GM12801 (cell line): ENCODE measurements around the gene AKAP1.

Experiments used
- CTCF ChIP-seq: IDR thresholded peaks from one replicate; pipeline ENCODE4 v1.5.1; 2011; ENCODE audit warnings: control low read depth; ENCODE audit not compliant: insufficient read length; ENCODE audit errors: extremely low read depth

The AKAP1 gene

GRCh38 chr17:57084802-57085447 lies at the start of gene AKAP1:
Gene AKAP1, plus strand, starts transcription at chr17:57085246. Its CDS starts 20,219 bp downstream, at chr17:57105465.
- TF ChIP-seq CTCF: no peak

- no peak for TF ChIP-seq CTCF
Measured at GRCh38 chr17:57035971-57036481, 49.0 kb upstream of the AKAP1 start.

- TF ChIP-seq CTCF: no peak
Measured at GRCh38 chr17:57037411-57037810, 47.6 kb upstream of the AKAP1 start.

- no peak for TF ChIP-seq CTCF
Measured at GRCh38 chr17:57038486-57038885, 46.6 kb upstream of the AKAP1 start.

- no peak for TF ChIP-seq CTCF
Measured at GRCh38 chr17:57040571-57040970, 44.5 kb upstream of the AKAP1 start.

- no peak for TF ChIP-seq CTCF
Measured at GRCh38 chr17:57043276-57043675, 41.8 kb upstream of the AKAP1 start.

- TF ChIP-seq CTCF: no peak
Measured at GRCh38 chr17:57044976-57045867, 39.8 kb upstream of the AKAP1 start.
